Trophoblast cell (in vitro differentiated cells and primary cell): ENCODE data around the gene RPAP2.
"Not testable (repeated sequence)": the region's sequence is repeated elsewhere in the genome, so short reads cannot be mapped to it uniquely, and the experiment has no call there.

Experiments used
- DNase-seq, 2 donors: peaks; one replicate each; pipeline ENCODE4 v3.0.0-alpha.2; 2016
- H2AFZ ChIP-seq: 2 replicates; pipeline ENCODE4 v1.6.1; 2013; ENCODE audit warnings: low read length, moderate library complexity, mild to moderate bottlenecking; ENCODE audit not compliant: insufficient read depth, poor library complexity
- H2AK5ac ChIP-seq: 2 replicates; pipeline ENCODE4 v1.6.1; 2013; ENCODE audit warnings: mild to moderate bottlenecking, low read length
- H2BK120ac ChIP-seq: 2 replicates; pipeline ENCODE4 v1.6.1; 2013; ENCODE audit warnings: low read length, mild to moderate bottlenecking, moderate library complexity; ENCODE audit not compliant: insufficient read depth, poor library complexity
- H2BK12ac ChIP-seq: 2 replicates; pipeline ENCODE4 v1.6.1; 2013; ENCODE audit warnings: mild to moderate bottlenecking, low read length, moderate library complexity
- H2BK5ac ChIP-seq: 2 replicates; pipeline ENCODE4 v1.6.1; 2013; ENCODE audit warnings: low read length, low read depth, moderate library complexity, mild to moderate bottlenecking; ENCODE audit not compliant: poor library complexity
- H3K14ac ChIP-seq: 2 replicates; pipeline ENCODE4 v1.6.1; 2013; ENCODE audit warnings: mild to moderate bottlenecking, low read length
- H3K18ac ChIP-seq: 2 replicates; pipeline ENCODE4 v1.6.1; 2013; ENCODE audit warnings: mild to moderate bottlenecking, low read length
- H3K23ac ChIP-seq: 2 replicates; pipeline ENCODE4 v1.6.1; 2013; ENCODE audit warnings: low read length
- H3K27ac ChIP-seq: 2 replicates; pipeline ENCODE4 v1.5.1; 2013; ENCODE audit warnings: low read depth, mild to moderate bottlenecking, inconsistent platforms, low read length, moderate library complexity
- H3K27me3 ChIP-seq: 2 replicates; pipeline ENCODE4 v1.6.1; 2013; ENCODE audit warnings: inconsistent platforms, mild to moderate bottlenecking, low read length, moderate library complexity; ENCODE audit not compliant: insufficient read depth
- H3K36me3 ChIP-seq, 2 experiments: 1 replicate in 1 of 2; 2 replicates in 1 of 2; pipeline ENCODE4 v1.6.1; 2013; ENCODE audit warnings: low read length in 2 of 2, mild to moderate bottlenecking in 2 of 2, moderate library complexity in 1 of 2; ENCODE audit not compliant: insufficient read depth in 2 of 2, control insufficient read depth in 1 of 2
- H3K4ac ChIP-seq: 2 replicates; pipeline ENCODE4 v1.6.1; 2013; ENCODE audit warnings: low read depth, mild to moderate bottlenecking, low read length, moderate library complexity
- H3K4me1 ChIP-seq, 2 experiments: 1 replicate in 1 of 2; 2 replicates in 1 of 2; pipeline ENCODE4 v1.6.1; 2013; ENCODE audit warnings: low read length in 2 of 2, mild to moderate bottlenecking in 2 of 2, moderate library complexity in 1 of 2; ENCODE audit not compliant: insufficient read depth in 2 of 2, control insufficient read depth in 1 of 2
- H3K4me2 ChIP-seq: 2 replicates; pipeline ENCODE4 v1.6.1; 2013; ENCODE audit warnings: inconsistent platforms, mild to moderate bottlenecking, low read length, moderate library complexity
- H3K4me3 ChIP-seq: 2 replicates; pipeline ENCODE4 v1.5.1; 2013; ENCODE audit warnings: mild to moderate bottlenecking, low read depth, low read length, inconsistent platforms
- H3K79me1 ChIP-seq: one replicate; pipeline ENCODE4 v1.6.1; 2013; ENCODE audit warnings: low read length
- H3K79me2 ChIP-seq: 2 replicates; pipeline ENCODE4 v1.6.1; 2013; ENCODE audit warnings: low read length, mild to moderate bottlenecking; ENCODE audit not compliant: control insufficient read depth, insufficient read depth, poor library complexity
- H3K9ac ChIP-seq: 2 replicates; pipeline ENCODE4 v1.6.1; 2013; ENCODE audit warnings: mild to moderate bottlenecking, low read length
- H3K9me3 ChIP-seq: 2 replicates; pipeline ENCODE4 v1.6.1; 2013; ENCODE audit warnings: low read depth, mild to moderate bottlenecking, control low read depth, inconsistent platforms, low read length; ENCODE audit not compliant: insufficient read depth
- H4K12ac ChIP-seq: 2 replicates; pipeline ENCODE4 v1.6.1; 2013; ENCODE audit warnings: low read depth, mild to moderate bottlenecking, low read length, moderate library complexity
- H4K8ac ChIP-seq: 2 replicates; pipeline ENCODE4 v1.6.1; 2013; ENCODE audit warnings: low read depth, mild to moderate bottlenecking, low read length, moderate library complexity
- H4K91ac ChIP-seq: one replicate; pipeline ENCODE4 v1.6.1; 2013; ENCODE audit warnings: low read depth, mild to moderate bottlenecking, low read length, moderate library complexity
- WGBS: extraction: QIAGEN DNeasy Blood & Tissue Kit; methylation state at CpG from one replicate; pipeline ENCODE4 v1.1.7; 2013; ENCODE audit warnings: missing lambda C conversion rate; ENCODE audit not compliant: insufficient read length, insufficient coverage; ENCODE audit errors: extremely low coverage; 5-methylcytosine and 5-hydroxymethylcytosine counted together

RPAP2 gene

DNA sequence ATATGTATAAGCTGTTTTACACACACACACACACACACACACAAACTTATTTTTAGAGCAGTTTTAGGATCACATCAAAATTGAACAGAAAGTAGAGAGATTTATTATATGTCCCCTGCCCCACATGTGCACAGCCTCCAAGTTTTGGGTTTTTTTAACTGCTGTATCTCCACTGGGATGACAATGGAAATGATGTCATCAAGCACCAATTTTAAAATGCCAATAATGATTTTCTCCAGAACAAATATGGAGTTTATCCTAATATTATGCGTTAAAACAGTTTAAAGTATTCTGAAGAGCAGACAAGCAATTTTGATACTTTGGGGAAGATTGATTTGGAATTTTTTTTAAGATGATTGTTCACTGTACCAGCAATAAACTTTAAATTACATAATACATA, 131.2 kb downstream of the RPAP2 start:
- Histone ChIP-seq H4K12ac (no peak overlapping the region), H3K4me2 (no peak overlapping the region), H4K8ac (no peak overlapping the region), H3K79me1 (no peaks in the 10 kb centered on the region), H3K79me2 (no peaks in the 10 kb centered on the region), H2AK5ac (no peak overlapping the region), H3K4ac (no peak overlapping the region), H4K91ac (no peak overlapping the region), H2BK120ac (no peak overlapping the region), H3K23ac (no peak overlapping the region), H3K4me1 (no peaks in the 10 kb centered on the region), H3K9me3 (no peaks in the 10 kb centered on the region), H2BK5ac (no peak overlapping the region), H3K36me3 (no peaks in the 10 kb centered on the region), H3K27me3 (no peaks in the 10 kb centered on the region), H3K14ac (no peak overlapping the region), H3K18ac (no peak overlapping the region), H2AFZ (no peak overlapping the region), H3K27ac (no peak overlapping the region), H2BK12ac (no peak overlapping the region), H3K4me3 (no peak overlapping the region), H3K9ac (no peak overlapping the region)
- no CpG with 5 or more reads among the region's 1 CpG for WGBS
- no peak for DNase-seq

DNA sequence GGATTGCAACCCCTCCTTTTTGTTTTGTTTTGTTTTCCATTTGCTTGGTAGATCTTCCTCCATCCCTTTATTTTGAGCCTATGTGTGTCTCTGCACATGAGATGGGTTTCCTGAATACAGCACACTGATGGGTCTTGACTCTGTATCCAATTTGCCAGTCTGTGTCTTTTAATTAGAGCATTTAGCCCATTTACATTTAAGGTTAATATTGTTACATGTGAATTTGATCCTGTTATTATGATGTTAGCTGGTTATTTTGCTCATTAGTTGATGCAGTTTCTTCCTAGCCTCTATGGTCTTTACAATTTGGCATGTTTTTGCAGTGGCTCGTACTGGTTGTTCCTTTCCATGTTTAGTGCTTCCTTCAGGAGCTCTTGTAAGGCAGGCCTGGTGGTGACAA, 135.7 kb downstream of the RPAP2 start:
- not testable (repeated sequence) for H3K14ac ChIP-seq, H2AK5ac ChIP-seq, H3K4ac ChIP-seq, H2BK120ac ChIP-seq, H3K79me2 ChIP-seq, H4K12ac ChIP-seq, H3K9me3 ChIP-seq, H4K8ac ChIP-seq, H3K4me1 ChIP-seq, H3K79me1 ChIP-seq, H4K91ac ChIP-seq, H3K4me3 ChIP-seq, H3K18ac ChIP-seq, DNase-seq, H3K23ac ChIP-seq, H3K9ac ChIP-seq, H2AFZ ChIP-seq, H3K27me3 ChIP-seq, H3K4me2 ChIP-seq, H3K27ac ChIP-seq, H2BK12ac ChIP-seq, H2BK5ac ChIP-seq, H3K36me3 ChIP-seq
- no CpG with 5 or more reads among the region's 1 CpG for WGBS

DNA sequence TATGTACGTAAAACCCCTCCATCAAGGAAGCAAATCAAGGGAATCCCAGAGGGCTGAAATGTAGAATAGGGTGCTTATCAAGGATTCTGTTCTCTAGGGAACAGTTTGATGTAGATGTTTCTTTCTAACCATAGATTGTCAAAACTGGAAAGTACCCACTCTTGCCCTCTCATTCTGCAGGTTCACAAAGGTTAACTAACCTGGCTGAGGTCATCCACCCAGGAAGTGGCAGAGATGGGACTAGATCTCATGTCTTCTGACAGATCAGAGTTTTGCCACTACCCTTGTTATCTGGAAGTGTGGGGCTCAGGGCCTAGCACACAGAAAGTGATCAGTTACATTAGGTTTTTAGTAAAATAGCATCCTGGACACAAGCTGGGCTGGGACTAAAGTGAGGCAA, 140.4 kb downstream of the RPAP2 start:
- H3K4me1 ChIP-seq, result no peaks in the 10 kb centered on the region
- H3K9me3 ChIP-seq, result peaks cover 3% of the 10 kb centered on the region
- H3K18ac ChIP-seq, result no peak overlapping the region
- H4K8ac ChIP-seq, result no peak overlapping the region
- H4K91ac ChIP-seq, result no peak overlapping the region
- no CpG with 5 or more reads among the region's 1 CpG for WGBS
- H3K4me2 ChIP-seq, result no peak overlapping the region
- H3K36me3 ChIP-seq, result no peaks in the 10 kb centered on the region
- H3K4me3 ChIP-seq, result no peak overlapping the region
- H3K4ac ChIP-seq, result no peak overlapping the region
- no peaks in the 10 kb centered on the region for H3K79me2 ChIP-seq
- H3K79me1 ChIP-seq, result peaks cover 2% of the 10 kb centered on the region
- no peak overlapping the region for H2AFZ ChIP-seq
- H2AK5ac ChIP-seq, result no peak overlapping the region
- H3K23ac ChIP-seq, result no peak overlapping the region
- H4K12ac ChIP-seq, result no peak overlapping the region
- H2BK5ac ChIP-seq, result no peak overlapping the region
- no peak overlapping the region for H3K9ac ChIP-seq
- H3K27ac ChIP-seq, result no peak overlapping the region
- no peak for DNase-seq
- no peak overlapping the region for H2BK12ac ChIP-seq
- H3K27me3 ChIP-seq, result no peaks in the 10 kb centered on the region
- no peak overlapping the region for H3K14ac ChIP-seq
- H2BK120ac ChIP-seq, result no peak overlapping the region

DNA sequence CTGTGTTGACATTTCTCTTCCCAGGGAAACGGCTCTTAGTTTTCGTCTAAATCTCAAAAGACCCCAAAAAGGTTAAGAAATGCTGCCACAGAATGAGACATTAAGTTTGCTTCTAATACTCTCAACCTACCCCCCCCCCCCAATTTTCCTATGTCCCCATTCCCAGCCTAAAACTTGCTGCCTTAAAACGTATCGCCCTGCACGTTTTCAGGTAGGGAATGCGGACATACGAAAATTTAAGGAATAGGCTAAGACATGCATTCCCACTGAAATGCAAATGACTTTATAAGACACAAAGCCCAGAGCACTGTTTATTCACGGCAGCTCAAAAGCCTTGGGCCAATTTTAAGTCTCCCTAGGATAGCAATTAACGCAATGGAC, 142.4 kb downstream of the RPAP2 start:
- Histone ChIP-seq H3K36me3 (no peaks in the 10 kb centered on the region), H3K9ac (no peak overlapping the region), H3K14ac (no peak overlapping the region), H4K12ac (no peak overlapping the region), H4K91ac (no peak overlapping the region), H4K8ac (peak overlapping the region; percentile 66), H3K27me3 (no peaks in the 10 kb centered on the region), H2BK5ac (no peak overlapping the region), H2BK120ac (no peak overlapping the region), H3K4ac (no peak overlapping the region), H3K4me2 (no peak overlapping the region), H3K27ac (no peak overlapping the region), H3K9me3 (no peaks in the 10 kb centered on the region), H3K79me2 (no peaks in the 10 kb centered on the region), H3K23ac (no peak overlapping the region), H2AFZ (peak overlapping the region; percentile 73), H2AK5ac (no peak overlapping the region), H3K4me1 (no peaks in the 10 kb centered on the region), H2BK12ac (no peak overlapping the region), H3K79me1 (peaks cover 2% of the 10 kb centered on the region), H3K4me3 (no peak overlapping the region), H3K18ac (no peak overlapping the region)
- no CpG with 5 or more reads among the region's 9 CpGs for WGBS
- DNase-seq, result no peak
